CD4-positive, alpha-beta T cell treated with Interleukin-6 for 4 hours (primary cell): ENCODE measurements around the gene PPHLN1.

Source experiments
- DNase-seq: peaks from one replicate; pipeline ENCODE4 v3.0.0-alpha.2; 2020; ENCODE audit warnings: mixed read lengths

Gene PPHLN1

DNA sequence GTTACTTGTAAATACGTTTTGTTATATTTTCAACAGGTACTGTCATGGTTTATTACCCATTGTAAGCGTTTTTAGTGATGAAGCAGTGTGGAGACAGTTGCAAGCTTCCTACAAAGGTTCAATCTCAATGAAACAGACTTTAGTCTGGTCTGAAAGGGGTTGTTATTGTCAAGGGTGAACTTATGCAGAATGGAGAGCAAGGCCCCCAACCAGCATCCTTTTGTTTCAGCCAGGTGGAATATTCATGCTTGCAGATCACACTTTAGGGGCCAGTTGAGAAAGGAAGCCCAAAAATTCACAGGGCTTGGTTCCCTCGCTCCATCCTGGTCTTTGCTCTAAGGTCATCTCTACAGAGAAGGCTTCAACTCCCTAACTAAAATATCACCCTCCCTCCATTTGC, 159.9 kb downstream of the PPHLN1 start:
- DNase-seq, result no peak

GRCh38 chr12:42486407-42486806, 160.4 kb downstream of the PPHLN1 start:
- DNase-seq, result no peak

GRCh38 chr12:42490261-42490842, 164.4 kb downstream of the PPHLN1 start:
- DNase-seq, result no peak
